ENCODE results near the gene ZBTB8OS. TPM values are rescaled to one million over a fixed set of nuclear protein-coding genes. Genes with fewer than 3 reads are reported as not detected.
A peak's percentile ranks its signal among the peaks of the same experiment; 100 is the strongest.
"Not testable (repeated sequence)": the region's sequence is repeated elsewhere in the genome, so short reads cannot be mapped to it uniquely, and the experiment has no call there.

Gene ZBTB8OS
- polyA plus RNA-seq, 1 donor = 39.5 TPM

- H3K4me1 ChIP-seq (ENCODE audit: control insufficient read depth, insufficient read depth, low read length) = peaks cover 9% of the 10 kb centered on the region
These were observed 1.2 kb upstream of the ZBTB8OS start for GRCh38 chr1:32651461-32652073.

DNA sequence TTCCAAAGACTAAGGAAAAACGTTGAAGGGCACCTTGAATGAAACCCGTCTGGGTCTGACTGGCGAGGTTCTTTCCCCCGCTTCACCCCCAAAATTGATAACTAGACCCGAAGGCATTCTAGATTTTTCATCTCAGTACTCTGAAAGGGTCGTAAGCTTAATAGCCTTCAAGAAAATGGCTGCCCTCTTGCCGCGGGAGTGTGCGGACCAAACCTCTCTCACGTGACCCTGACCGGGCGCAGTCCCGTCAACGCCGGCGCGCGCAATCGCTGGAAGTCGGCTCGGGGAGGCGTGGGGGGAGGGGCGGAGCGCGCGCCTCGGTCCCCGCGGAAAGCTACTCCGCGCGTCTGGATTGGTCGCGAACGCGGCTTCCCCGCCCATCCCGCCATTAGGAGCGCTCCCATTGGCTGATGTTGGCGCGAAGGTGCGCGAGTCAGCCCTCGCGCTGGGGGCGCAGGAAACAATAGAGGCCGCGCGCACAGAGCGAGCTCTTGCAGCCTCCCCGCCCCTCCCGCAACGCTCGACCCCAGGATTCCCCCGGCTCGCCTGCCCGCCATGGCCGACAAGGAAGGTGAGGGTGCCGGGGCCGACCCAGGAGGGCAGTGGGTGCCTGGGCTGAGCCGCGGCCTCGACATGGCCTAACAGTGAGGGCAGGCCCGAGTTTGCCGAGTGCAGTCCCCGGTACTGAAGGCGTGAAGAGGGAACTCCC lies 556 bp upstream of the ZBTB8OS start, which contains the start of gene RBBP4:
RBBP4 (plus strand) TSS at position 457 of the 709 bp plus-strand sequence; CDS start at position 556, 99 bp downstream.
- H3K4me3 ChIP-seq (ENCODE audit: low read length) = peak within 1 kb of the TSS; percentile 74
- H3K36me3 ChIP-seq (ENCODE audit: control insufficient read depth, insufficient read depth, low read length) = peaks cover 28% of the 10 kb centered on the region
- peak within 1 kb of the TSS; percentile 98 for H3K27ac ChIP-seq (ENCODE audit: low read length)
- no peaks in the 10 kb centered on the region for H3K9me3 ChIP-seq (ENCODE audit: control insufficient read depth, low read depth, low read length)
- peak; percentile 98 to 99 for DNase-seq
- WGBS (ENCODE audit: insufficient coverage, low lambda C conversion rate) = no CpG with 5 or more reads among the region's 67 CpGs
- H3K4me1 ChIP-seq (ENCODE audit: control insufficient read depth, insufficient read depth, low read length) = peaks cover 9% of the 10 kb centered on the region
- no peaks in the 10 kb centered on the region for H3K27me3 ChIP-seq (ENCODE audit: control insufficient read depth, insufficient read depth, low read length)

More at GRCh38 chr1:32651461-32652073, 1.2 kb upstream of the ZBTB8OS start:
- DNase-seq = no peak
- H3K36me3 ChIP-seq (ENCODE audit: control insufficient read depth, insufficient read depth, low read length) = peaks cover 28% of the 10 kb centered on the region
- no peaks in the 10 kb centered on the region for H3K27me3 ChIP-seq (ENCODE audit: control insufficient read depth, insufficient read depth, low read length)
- no CpG with 5 or more reads among the region's 43 CpGs for WGBS (ENCODE audit: insufficient coverage, low lambda C conversion rate)
- H3K27ac ChIP-seq (ENCODE audit: low read length) = peak overlapping the region; percentile 98
- no peaks in the 10 kb centered on the region for H3K9me3 ChIP-seq (ENCODE audit: control insufficient read depth, low read depth, low read length)
- peak overlapping the region; percentile 74 for H3K4me3 ChIP-seq (ENCODE audit: low read length)

DNA sequence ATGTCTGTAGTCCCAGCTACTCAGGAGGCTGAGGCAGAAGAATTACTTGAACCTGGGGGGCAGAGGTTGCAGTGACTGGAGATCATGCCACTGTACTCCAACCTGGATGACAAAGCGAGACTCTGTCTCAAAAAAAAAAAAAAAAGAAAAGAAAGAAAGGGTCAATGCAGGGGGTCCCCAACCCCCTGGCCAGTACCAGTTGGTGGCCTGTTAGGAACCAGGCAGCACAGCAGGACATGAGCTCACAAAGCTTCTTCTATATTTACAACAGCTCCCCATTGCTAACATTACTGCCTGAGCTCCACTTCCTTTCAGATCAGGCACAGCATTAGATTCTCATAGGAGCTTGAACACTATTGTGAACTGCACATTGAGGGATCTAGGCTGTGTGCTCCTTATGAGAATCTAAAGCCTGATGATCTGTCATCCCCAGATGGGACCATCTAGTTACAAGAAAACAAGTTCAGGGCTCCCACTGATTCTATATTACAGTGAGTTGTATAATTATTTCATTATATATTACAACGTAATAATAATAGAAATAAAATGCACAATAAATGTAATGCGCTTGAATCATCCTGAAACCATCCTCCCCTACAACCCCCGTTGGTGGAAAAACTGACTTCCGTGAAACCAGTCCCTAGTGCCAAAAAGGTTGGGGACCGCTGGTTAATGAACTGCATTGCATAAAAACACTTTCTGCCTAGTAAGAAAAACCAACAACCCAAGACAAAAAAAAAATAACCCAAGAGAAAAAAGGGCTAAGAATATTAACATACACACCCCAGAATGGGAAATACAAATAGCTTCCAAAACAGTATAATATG lies 2.8 kb downstream of the ZBTB8OS start:
- no peaks in the 10 kb centered on the region for H3K9me3 ChIP-seq (ENCODE audit: control insufficient read depth, low read depth, low read length)
- no peak overlapping the region for H3K27ac ChIP-seq (ENCODE audit: low read length)
- no CpG with 5 or more reads among the region's 6 CpGs for WGBS (ENCODE audit: insufficient coverage, low lambda C conversion rate)
- H3K27me3 ChIP-seq (ENCODE audit: control insufficient read depth, insufficient read depth, low read length) = no peaks in the 10 kb centered on the region
- peaks cover 3% of the 10 kb centered on the region for H3K4me1 ChIP-seq (ENCODE audit: control insufficient read depth, insufficient read depth, low read length)
- peaks cover 9% of the 10 kb centered on the region for H3K36me3 ChIP-seq (ENCODE audit: control insufficient read depth, insufficient read depth, low read length)
- H3K4me3 ChIP-seq (ENCODE audit: low read length) = no peak overlapping the region
- DNase-seq = no peak

DNA sequence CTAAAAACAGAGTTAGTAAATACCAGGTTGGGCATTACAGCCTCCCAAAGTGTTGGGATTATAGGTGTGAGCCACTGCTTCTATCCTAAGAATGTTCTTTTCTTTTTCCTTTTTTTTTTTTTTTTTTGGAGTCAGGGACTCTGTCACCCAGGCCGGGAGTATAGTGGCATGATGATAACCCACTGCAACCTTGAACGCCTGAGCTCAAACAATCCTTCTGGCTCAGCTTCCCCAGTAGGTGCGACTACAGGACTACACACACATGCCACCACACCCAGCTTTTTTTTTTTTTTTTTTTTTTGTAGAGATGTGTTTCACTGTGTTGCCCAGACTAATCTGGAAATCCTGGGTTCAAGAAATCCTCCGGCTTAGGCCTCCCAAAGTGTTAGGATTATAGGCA lies 5.9 kb downstream of the ZBTB8OS start:
- H3K27me3 ChIP-seq (ENCODE audit: control insufficient read depth, insufficient read depth, low read length) = no peaks in the 10 kb centered on the region
- no peak overlapping the region for H3K4me3 ChIP-seq (ENCODE audit: low read length)
- no peaks in the 10 kb centered on the region for H3K9me3 ChIP-seq (ENCODE audit: control insufficient read depth, low read depth, low read length)
- peaks cover 5% of the 10 kb centered on the region for H3K36me3 ChIP-seq (ENCODE audit: control insufficient read depth, insufficient read depth, low read length)
- no CpG with 5 or more reads among the region's 4 CpGs for WGBS (ENCODE audit: insufficient coverage, low lambda C conversion rate)
- H3K4me1 ChIP-seq (ENCODE audit: control insufficient read depth, insufficient read depth, low read length) = no peaks in the 10 kb centered on the region
- H3K27ac ChIP-seq (ENCODE audit: low read length) = no peak overlapping the region
- no peak for DNase-seq

GRCh38 chr1:32642292-32642827 lies 8.0 kb downstream of the ZBTB8OS start:
- not testable (repeated sequence) for DNase-seq; H3K4me1 ChIP-seq (ENCODE audit: control insufficient read depth, insufficient read depth, low read length); H3K36me3 ChIP-seq (ENCODE audit: control insufficient read depth, insufficient read depth, low read length); H3K9me3 ChIP-seq (ENCODE audit: control insufficient read depth, low read depth, low read length); H3K27ac ChIP-seq (ENCODE audit: low read length); H3K27me3 ChIP-seq (ENCODE audit: control insufficient read depth, insufficient read depth, low read length); H3K4me3 ChIP-seq (ENCODE audit: low read length)
- WGBS (ENCODE audit: insufficient coverage, low lambda C conversion rate) = no CpG with 5 or more reads among the region's 8 CpGs

DNA sequence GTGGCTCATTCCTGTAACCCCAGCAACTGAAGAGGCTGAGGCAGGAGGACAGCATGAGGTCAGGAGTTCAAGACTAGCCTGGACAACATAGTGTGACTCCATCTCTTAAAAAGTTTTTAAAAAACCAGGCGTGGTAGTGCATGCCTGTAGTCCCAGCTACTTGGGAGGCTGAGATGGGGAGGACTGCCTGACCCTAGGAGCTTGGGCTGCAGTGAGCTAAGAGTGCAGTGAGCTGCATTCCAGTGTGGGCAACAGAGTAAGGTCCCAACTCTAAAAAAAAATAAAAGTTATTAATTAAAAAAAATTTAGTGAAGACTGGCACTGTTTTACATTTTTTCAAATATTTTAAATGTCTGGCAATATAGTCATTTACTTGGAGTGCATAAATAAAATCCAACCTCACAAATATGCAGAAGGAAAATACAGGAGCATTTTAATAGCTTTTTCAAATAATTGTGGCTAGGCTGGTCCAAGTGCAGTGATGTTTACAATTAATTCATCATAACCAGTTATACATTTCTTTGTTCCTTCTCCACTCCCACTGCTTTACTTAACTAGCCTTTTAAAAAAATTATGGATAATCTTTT lies 10.8 kb downstream of the ZBTB8OS start:
- Histone ChIP-seq H3K27ac (ENCODE audit: low read length) (no peak overlapping the region), H3K9me3 (ENCODE audit: control insufficient read depth, low read depth, low read length) (no peaks in the 10 kb centered on the region), H3K4me1 (ENCODE audit: control insufficient read depth, insufficient read depth, low read length) (no peaks in the 10 kb centered on the region), H3K27me3 (ENCODE audit: control insufficient read depth, insufficient read depth, low read length) (no peaks in the 10 kb centered on the region), H3K36me3 (ENCODE audit: control insufficient read depth, insufficient read depth, low read length) (peaks cover 6% of the 10 kb centered on the region), H3K4me3 (ENCODE audit: low read length) (no peak overlapping the region)
- no CpG with 5 or more reads among the region's 1 CpG for WGBS (ENCODE audit: insufficient coverage, low lambda C conversion rate)
- DNase-seq = no peak

- Histone ChIP-seq H3K9me3 (ENCODE audit: control insufficient read depth, low read depth, low read length) (no peaks in the 10 kb centered on the region), H3K27me3 (ENCODE audit: control insufficient read depth, insufficient read depth, low read length) (no peaks in the 10 kb centered on the region), H3K27ac (ENCODE audit: low read length) (no peak overlapping the region), H3K4me1 (ENCODE audit: control insufficient read depth, insufficient read depth, low read length) (no peaks in the 10 kb centered on the region), H3K4me3 (ENCODE audit: low read length) (no peak overlapping the region), H3K36me3 (ENCODE audit: control insufficient read depth, insufficient read depth, low read length) (peaks cover 15% of the 10 kb centered on the region)
- no peak for DNase-seq
- 100% methylated on average over 1 of the region's 16 CpGs for WGBS (ENCODE audit: insufficient coverage, low lambda C conversion rate)
These were observed 13.3 kb downstream of the ZBTB8OS start for GRCh38 chr1:32636914-32637645.

GRCh38 chr1:32635508-32636277 lies 14.7 kb downstream of the ZBTB8OS start:
- Histone ChIP-seq H3K27ac (ENCODE audit: low read length) (no peak overlapping the region), H3K4me1 (ENCODE audit: control insufficient read depth, insufficient read depth, low read length) (no peaks in the 10 kb centered on the region), H3K4me3 (ENCODE audit: low read length) (no peak overlapping the region), H3K9me3 (ENCODE audit: control insufficient read depth, low read depth, low read length) (no peaks in the 10 kb centered on the region), H3K36me3 (ENCODE audit: control insufficient read depth, insufficient read depth, low read length) (peaks cover 17% of the 10 kb centered on the region), H3K27me3 (ENCODE audit: control insufficient read depth, insufficient read depth, low read length) (no peaks in the 10 kb centered on the region)
- DNase-seq = no peak
- WGBS (ENCODE audit: insufficient coverage, low lambda C conversion rate) = no CpG with 5 or more reads among the region's 8 CpGs

- Histone ChIP-seq H3K36me3 (ENCODE audit: control insufficient read depth, insufficient read depth, low read length) (peaks cover 19% of the 10 kb centered on the region), H3K4me1 (ENCODE audit: control insufficient read depth, insufficient read depth, low read length) (no peaks in the 10 kb centered on the region), H3K4me3 (ENCODE audit: low read length) (no peak overlapping the region), H3K9me3 (ENCODE audit: control insufficient read depth, low read depth, low read length) (no peaks in the 10 kb centered on the region), H3K27me3 (ENCODE audit: control insufficient read depth, insufficient read depth, low read length) (no peaks in the 10 kb centered on the region), H3K27ac (ENCODE audit: low read length) (no peak overlapping the region)
- 67% methylated on average over 1 of the region's 2 CpGs for WGBS (ENCODE audit: insufficient coverage, low lambda C conversion rate)
- DNase-seq = no peak
These were observed 17.5 kb downstream of the ZBTB8OS start for GRCh38 chr1:32632829-32633228.
